ENCODE measurements around the gene AGBL4.

DNA sequence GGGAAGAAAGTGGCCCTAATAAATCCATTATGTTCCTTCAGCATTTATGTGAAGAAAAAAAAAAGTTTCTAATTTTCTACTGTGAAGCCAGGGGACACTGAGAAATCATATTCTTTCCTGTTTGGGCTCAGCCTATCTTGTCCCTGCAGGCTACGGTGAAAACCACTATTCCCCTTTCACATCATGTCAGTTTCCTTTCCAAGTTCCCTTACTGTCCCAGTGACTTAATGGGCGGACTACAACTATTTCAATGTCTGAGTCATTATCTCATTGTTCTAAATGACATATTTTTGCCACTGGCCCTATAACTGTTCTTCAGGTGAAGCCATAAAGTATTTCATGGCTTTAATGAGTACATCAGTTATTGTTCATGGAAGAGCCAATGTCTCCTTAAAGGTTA is 1175.7 kb downstream of the AGBL4 start:
- TF ChIP-seq, protein P1, sequence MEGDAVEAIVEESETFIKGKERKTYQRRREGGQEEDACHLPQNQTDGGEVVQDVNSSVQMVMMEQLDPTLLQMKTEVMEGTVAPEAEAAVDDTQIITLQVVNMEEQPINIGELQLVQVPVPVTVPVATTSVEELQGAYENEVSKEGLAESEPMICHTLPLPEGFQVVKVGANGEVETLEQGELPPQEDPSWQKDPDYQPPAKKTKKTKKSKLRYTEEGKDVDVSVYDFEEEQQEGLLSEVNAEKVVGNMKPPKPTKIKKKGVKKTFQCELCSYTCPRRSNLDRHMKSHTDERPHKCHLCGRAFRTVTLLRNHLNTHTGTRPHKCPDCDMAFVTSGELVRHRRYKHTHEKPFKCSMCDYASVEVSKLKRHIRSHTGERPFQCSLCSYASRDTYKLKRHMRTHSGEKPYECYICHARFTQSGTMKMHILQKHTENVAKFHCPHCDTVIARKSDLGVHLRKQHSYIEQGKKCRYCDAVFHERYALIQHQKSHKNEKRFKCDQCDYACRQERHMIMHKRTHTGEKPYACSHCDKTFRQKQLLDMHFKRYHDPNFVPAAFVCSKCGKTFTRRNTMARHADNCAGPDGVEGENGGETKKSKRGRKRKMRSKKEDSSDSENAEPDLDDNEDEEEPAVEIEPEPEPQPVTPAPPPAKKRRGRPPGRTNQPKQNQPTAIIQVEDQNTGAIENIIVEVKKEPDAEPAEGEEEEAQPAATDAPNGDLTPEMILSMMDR (IDR thresholded peaks at IDR 0.05; ENCODE audit: borderline replicate concordance, extremely low read depth, low read length, poor library complexity, severe bottlenecking): no peak
- no peak for TF ChIP-seq EZH2 (IDR thresholded peaks at IDR 0.05; ENCODE audit: borderline replicate concordance, low read depth, low read length, severe bottlenecking)
